NB4 (cell line): ENCODE measurements around the gene SVIL.
"Not testable (repeated sequence)": the region's sequence is repeated elsewhere in the genome, so short reads cannot be mapped to it uniquely, and the experiment has no call there.

Source experiments
- MAX ChIP-seq: IDR thresholded peaks from 2 replicates; pipeline ENCODE4 v1.6.1; 2011; ENCODE audit warnings: low read depth, low read length
- MYC ChIP-seq: IDR thresholded peaks from 2 replicates; pipeline ENCODE4 v1.6.1; 2011; ENCODE audit warnings: low read depth, low read length
- POLR2A ChIP-seq: IDR thresholded peaks from 2 replicates; pipeline ENCODE4 v1.6.1; 2011; ENCODE audit warnings: mild to moderate bottlenecking; ENCODE audit not compliant: insufficient read length; ENCODE audit errors: extremely low read depth
- TF ChIP-seq, protein P1 (sequence below): IDR thresholded peaks from one replicate; pipeline ENCODE4 v1.5.1; 2012; ENCODE audit warnings: low read depth, low read length

- TF ChIP-seq, protein P1, sequence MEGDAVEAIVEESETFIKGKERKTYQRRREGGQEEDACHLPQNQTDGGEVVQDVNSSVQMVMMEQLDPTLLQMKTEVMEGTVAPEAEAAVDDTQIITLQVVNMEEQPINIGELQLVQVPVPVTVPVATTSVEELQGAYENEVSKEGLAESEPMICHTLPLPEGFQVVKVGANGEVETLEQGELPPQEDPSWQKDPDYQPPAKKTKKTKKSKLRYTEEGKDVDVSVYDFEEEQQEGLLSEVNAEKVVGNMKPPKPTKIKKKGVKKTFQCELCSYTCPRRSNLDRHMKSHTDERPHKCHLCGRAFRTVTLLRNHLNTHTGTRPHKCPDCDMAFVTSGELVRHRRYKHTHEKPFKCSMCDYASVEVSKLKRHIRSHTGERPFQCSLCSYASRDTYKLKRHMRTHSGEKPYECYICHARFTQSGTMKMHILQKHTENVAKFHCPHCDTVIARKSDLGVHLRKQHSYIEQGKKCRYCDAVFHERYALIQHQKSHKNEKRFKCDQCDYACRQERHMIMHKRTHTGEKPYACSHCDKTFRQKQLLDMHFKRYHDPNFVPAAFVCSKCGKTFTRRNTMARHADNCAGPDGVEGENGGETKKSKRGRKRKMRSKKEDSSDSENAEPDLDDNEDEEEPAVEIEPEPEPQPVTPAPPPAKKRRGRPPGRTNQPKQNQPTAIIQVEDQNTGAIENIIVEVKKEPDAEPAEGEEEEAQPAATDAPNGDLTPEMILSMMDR: not testable (repeated sequence)
- not testable (repeated sequence) for TF ChIP-seq POLR2A, MYC, MAX
Measured at GRCh38 chr10:29536691-29537090, 98.1 kb downstream of the SVIL start.
